ENCODE data around the gene COG5.

COG5 gene

DNA sequence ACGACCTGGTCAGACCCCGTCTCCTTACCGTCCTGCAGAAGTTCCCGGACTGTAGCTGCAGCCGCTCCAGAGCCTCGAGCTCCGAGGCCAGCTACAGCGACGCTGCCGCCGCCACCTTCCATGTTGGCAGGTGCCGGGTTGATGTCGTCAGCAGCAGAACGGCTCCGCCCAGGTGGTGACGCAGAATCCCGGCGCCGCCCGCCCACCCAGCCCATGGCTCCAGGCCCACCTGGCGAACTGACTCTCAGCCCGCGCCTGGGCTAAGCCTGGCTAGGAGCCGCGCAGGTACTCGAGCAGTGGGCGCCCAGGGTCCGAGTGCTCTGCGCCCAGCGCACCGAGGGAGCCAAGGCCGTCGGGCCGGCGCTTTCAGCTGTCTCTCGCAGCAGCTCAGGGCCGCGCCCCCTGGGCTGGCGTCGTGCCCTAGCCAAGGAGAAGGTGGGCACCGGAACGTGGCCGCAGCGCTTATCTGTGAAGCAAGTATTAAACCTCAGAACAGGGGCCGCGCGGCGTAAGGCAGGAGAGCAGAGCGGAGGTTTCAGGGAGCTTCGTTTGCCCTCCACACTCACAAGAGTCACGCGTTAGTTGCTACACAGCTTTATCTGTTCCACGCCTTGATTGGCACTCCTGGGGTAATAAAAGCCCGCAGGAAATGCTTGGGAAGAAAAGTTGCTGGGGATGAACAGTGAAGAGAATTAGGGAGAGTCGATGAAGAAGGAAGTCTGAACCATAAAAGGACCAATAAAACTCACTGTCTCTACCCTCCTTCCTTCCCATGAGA lies at the start of gene COG5, which contains the start of gene DUS4L:
COG5 (minus strand) TSS at position 146 of the 778 bp plus-strand sequence; CDS start at position 122, 24 bp downstream.
DUS4L (plus strand) TSS at position 197 of the 778 bp plus-strand sequence. CDS start 3,100 bp downstream, outside the sequence.
- DNase-seq (ENCODE audit: low read depth): peak; percentile 74
- TF ChIP-seq CTCF (conservative IDR thresholded peaks at IDR 0.05; ENCODE audit: low read length): no peak
- H3K4me3 ChIP-seq (ENCODE audit: low read length): peak within 1 kb of the TSS; percentile 95

DNA sequence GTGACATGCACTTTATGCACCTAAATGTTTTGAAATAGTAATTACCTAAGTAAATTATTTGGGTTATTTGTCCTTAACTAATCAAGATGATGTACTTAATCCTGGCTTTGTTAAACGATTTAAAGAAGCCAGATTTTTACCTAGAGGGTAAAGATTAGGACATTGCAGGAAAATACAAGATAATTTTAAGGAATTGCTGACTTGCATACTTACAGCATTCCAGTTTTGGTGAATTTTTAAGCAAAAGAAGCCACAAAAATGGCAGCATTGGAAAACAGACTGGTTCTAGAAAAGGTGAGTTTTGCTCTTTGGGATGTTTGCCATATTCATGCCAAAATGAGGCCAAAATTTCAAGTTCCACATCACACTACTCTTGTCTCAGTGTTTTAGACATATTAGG lies 49.7 kb upstream of the COG5 start:
- no peak overlapping the region for H3K4me3 ChIP-seq (ENCODE audit: low read length)
- no peak for DNase-seq (ENCODE audit: low read depth)
- TF ChIP-seq CTCF (conservative IDR thresholded peaks at IDR 0.05; ENCODE audit: low read length): no peak

GRCh38 chr7:107610323-107610722 lies 46.6 kb upstream of the COG5 start:
- no peak overlapping the region for H3K4me3 ChIP-seq (ENCODE audit: low read length)
- no peak for TF ChIP-seq CTCF (conservative IDR thresholded peaks at IDR 0.05; ENCODE audit: low read length)
- DNase-seq (ENCODE audit: low read depth): no peak

GRCh38 chr7:107609811-107610261 lies 46.1 kb upstream of the COG5 start:
- DNase-seq (ENCODE audit: low read depth): no peak
- no peak overlapping the region for H3K4me3 ChIP-seq (ENCODE audit: low read length)
- TF ChIP-seq CTCF (conservative IDR thresholded peaks at IDR 0.05; ENCODE audit: low read length): no peak

- H3K4me3 ChIP-seq (ENCODE audit: low read length): no peak overlapping the region
- DNase-seq (ENCODE audit: low read depth): no peak
- TF ChIP-seq CTCF (conservative IDR thresholded peaks at IDR 0.05; ENCODE audit: low read length): no peak
Observed at GRCh38 chr7:107606303-107606702, 42.6 kb upstream of the COG5 start.

DNA sequence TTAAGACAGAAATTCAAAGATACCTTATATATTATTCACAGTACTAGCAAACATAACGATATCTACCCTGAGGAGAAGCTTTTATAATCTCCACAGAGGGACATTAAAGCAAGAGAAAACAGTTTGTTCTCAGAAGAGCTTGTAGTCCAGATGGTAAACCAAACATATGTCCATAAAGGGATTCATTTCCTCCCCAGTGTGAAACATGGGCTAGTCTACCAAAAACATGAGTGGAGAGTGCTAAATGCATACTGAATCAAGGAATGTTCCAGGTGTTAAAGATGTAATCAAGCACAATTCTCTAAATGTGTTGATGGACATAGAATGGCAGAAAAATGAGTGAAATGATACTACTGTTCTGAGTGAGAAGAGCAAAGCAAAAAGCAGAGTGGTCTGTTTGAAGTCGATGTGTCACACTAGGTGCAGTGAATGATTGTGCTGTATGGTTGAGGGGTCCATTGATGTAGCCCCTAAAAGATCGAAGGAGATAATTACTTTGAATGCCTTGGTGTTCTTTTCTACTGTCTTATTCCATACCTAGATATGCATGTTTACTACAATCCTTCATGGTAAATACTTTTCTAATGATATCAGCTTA lies 41.6 kb upstream of the COG5 start:
- H3K4me3 ChIP-seq (ENCODE audit: low read length): no peak overlapping the region
- DNase-seq (ENCODE audit: low read depth): no peak
- no peak for TF ChIP-seq CTCF (conservative IDR thresholded peaks at IDR 0.05; ENCODE audit: low read length)

DNA sequence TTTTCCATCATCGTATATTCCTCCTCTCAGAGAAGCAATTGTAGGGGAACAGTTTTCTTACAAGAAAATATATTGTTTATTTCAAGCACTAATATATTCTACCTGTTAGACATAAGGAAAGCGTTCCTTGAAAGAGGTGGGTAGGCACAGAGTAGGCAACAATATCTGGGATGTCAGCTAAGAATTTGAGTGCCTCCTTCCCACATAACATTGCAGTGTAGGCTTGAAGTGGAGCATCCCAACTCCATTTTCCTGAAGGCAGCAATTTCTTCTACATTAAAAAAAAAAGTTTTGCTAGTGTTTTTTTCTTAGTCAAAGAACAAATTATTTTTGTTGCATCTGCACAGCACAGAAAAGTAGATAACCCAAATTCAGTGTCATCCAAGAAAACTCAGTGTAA lies 37.1 kb upstream of the COG5 start:
- no peak for DNase-seq (ENCODE audit: low read depth)
- no peak overlapping the region for H3K4me3 ChIP-seq (ENCODE audit: low read length)
- TF ChIP-seq CTCF (conservative IDR thresholded peaks at IDR 0.05; ENCODE audit: low read length): no peak
